ENCODE data around the gene SORCS2. TPM values are rescaled to one million over a fixed set of nuclear protein-coding genes. Genes with fewer than 3 reads are reported as not detected.

The SORCS2 gene
- total and polyA plus RNA-seq, 2 of the 4 experiments (the other 2 are of a cell fraction): 0.36 to 0.62 TPM

DNA sequence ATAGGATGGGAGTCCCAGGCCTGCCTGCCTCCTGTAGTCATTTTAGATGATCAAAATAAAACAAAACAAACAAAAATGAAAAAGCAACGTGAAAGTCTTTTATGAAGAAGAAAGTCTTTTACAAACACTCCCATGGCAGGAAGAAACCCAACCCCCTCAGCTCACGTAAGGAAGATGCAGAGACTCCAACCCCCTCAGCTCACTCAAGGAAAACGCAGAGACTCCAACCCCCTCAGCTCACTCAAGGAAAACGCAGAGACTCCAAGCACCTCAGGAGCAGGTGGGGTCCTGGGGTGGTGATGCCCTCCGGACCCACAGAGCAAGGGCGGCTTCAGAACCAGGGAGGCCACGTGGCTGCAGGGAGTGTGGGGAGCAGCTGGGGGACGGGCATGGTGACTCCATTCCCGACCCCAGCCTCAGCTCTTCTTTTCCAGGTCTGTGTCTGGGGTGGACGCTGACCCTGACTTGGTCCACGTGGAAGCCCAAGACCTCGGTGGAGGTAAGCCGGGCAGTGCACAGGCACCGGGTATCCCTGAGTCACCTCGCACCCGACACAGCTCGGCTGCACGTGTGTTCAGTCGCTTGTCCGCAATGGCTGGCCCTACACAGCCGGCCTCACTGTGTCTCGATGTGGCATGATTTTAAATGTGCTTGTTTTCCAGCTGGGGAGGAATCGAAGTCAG lies 468.9 kb downstream of the SORCS2 start:
- no peak for ATAC-seq (ENCODE audit: low read depth)
- ChIA-PET POLR2A (ENCODE audit: unreplicated experiment) (no interaction called here), CTCF (no interaction called here)
- Histone ChIP-seq H3K27me3 (ENCODE audit: control insufficient read depth, insufficient read depth, low read length) (peaks cover 32% of the 10 kb centered on the region), H2BK120ac (ENCODE audit: low read depth, low read length) (no peak overlapping the region), H2BK15ac (ENCODE audit: low read depth, low read length) (no peak overlapping the region), H4K8ac (ENCODE audit: low read depth in 2 of 2, low read length in 2 of 2) (no peak overlapping the region), H3K4me3 (ENCODE audit: insufficient read depth, low read depth, low read length) (no peak overlapping the region), H2AFZ (replicated peaks; ENCODE audit: low read length, poor library complexity) (peak overlapping the region; percentile 59), H2BK5ac (ENCODE audit: low read depth, low read length, poor library complexity, severe bottlenecking) (no peak overlapping the region), H3K79me1 (ENCODE audit: low read depth in 1 of 2, low read length in 2 of 2) (no peaks in the 10 kb centered on the region), H3K4me2 (ENCODE audit: low read depth, low read length) (no peak overlapping the region), H3K4me1 (ENCODE audit: control insufficient read depth, insufficient read depth, low read length) (peaks cover 4% of the 10 kb centered on the region), H3K4ac (ENCODE audit: low read depth, low read length) (no peak overlapping the region), H3K9ac (ENCODE audit: low read depth, low read length) (no peak overlapping the region), H3K9me1 (ENCODE audit: insufficient read depth, low read length) (peaks cover 4% of the 10 kb centered on the region), H2AK5ac (ENCODE audit: low read depth, low read length) (no peak overlapping the region), H2BK20ac (ENCODE audit: low read depth, low read length) (no peak overlapping the region), H3K14ac (replicated peaks; ENCODE audit: low read depth, low read length) (no peak overlapping the region), H4K5ac (ENCODE audit: low read depth, low read length) (no peak overlapping the region), H3K18ac (ENCODE audit: low read depth, low read length) (no peak overlapping the region), H3K23ac (ENCODE audit: low read depth, low read length) (no peak overlapping the region), H3K36me3 (ENCODE audit: control insufficient read depth, insufficient read depth, low read length) (no peaks in the 10 kb centered on the region), H4K91ac (ENCODE audit: insufficient read depth, low read depth, low read length) (no peak overlapping the region), H3K9me3 (ENCODE audit: control insufficient read depth, insufficient read depth, low read length) (no peaks in the 10 kb centered on the region), H3K56ac (ENCODE audit: extremely low read depth, insufficient read depth, low read length) (no peak overlapping the region), H2AK9ac (replicated peaks; ENCODE audit: low read depth, low read length, poor library complexity) (no peak overlapping the region), H3K27ac (ENCODE audit: insufficient read depth, low read length) (no peak overlapping the region), H4K20me1 (ENCODE audit: insufficient read depth, low read length) (peaks cover 3% of the 10 kb centered on the region; the same call in 1 of the 2 replicates)
- in situ Hi-C loops (cut with MboI; ENCODE audit: low sequenced_read_pairs) (no loop called here), dilution Hi-C loops (cut with HindIII; ENCODE audit: low sequenced_read_pairs, unreplicated experiment) (no loop called here), intact Hi-C loops (cut with micrococcal nuclease) (no loop called here)
- WGBS, 2 experiments (ENCODE audit: extremely low coverage in 2 of 2, insufficient read length in 1 of 2): 88% methylated on average over 10 of the region's 23 CpGs; no CpG with 5 or more reads in 1 of the 2 experiments
- no peak for TF ChIP-seq MAZ (IDR thresholded peaks at IDR 0.05; ENCODE audit: borderline replicate concordance, low read depth, low read length)
- TF ChIP-seq RCOR1 (IDR thresholded peaks at IDR 0.05; ENCODE audit: insufficient replicate concordance, low read length): no peak
- TF ChIP-seq, protein P1, sequence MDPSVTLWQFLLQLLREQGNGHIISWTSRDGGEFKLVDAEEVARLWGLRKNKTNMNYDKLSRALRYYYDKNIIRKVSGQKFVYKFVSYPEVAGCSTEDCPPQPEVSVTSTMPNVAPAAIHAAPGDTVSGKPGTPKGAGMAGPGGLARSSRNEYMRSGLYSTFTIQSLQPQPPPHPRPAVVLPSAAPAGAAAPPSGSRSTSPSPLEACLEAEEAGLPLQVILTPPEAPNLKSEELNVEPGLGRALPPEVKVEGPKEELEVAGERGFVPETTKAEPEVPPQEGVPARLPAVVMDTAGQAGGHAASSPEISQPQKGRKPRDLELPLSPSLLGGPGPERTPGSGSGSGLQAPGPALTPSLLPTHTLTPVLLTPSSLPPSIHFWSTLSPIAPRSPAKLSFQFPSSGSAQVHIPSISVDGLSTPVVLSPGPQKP (IDR thresholded peaks at IDR 0.05; ENCODE audit: borderline replicate concordance, low read depth, low read length): no peak
- TF ChIP-seq RAD21 (IDR thresholded peaks at IDR 0.05; ENCODE audit: low read length): no peak
- TF ChIP-seq SMC3 (IDR thresholded peaks at IDR 0.05; ENCODE audit: low read depth, low read length): no peak
- DNase-seq: no peak
- no TSS peak for BruUV-seq (replicated peaks)
